Activated B cell treated with CpG ODN at 0.5 μM for 24 hours (primary cell): ENCODE measurements around the gene VTI1A. TPM values are rescaled to one million over a fixed set of nuclear protein-coding genes. Genes with fewer than 3 reads are reported as not detected.

Source experiments
- ATAC-seq: fragments of 200-7000 bp; cut with Tn5 transposase; one replicate; pipeline ENCODE4 v1.10.0; 2021; ENCODE audit warnings: low read depth, mild to moderate bottlenecking, moderate library complexity
- CTCF ChIA-PET: fragments of 350-600 bp; sonication (Branson Sonifier 250); formaldehyde crosslinking; loops from one replicate; lab custom pipeline; 2021; ENCODE audit warnings: antibody characterized with exemption; lab: Charles Lee
- POLR2A ChIA-PET: fragments of 350-600 bp; sonication (Branson Sonifier 250); formaldehyde crosslinking; loops from one replicate; lab custom pipeline; 2021; ENCODE audit warnings: antibody characterized with exemption; lab: Charles Lee
- DNase-seq: peaks from one replicate; pipeline ENCODE4 v3.0.0; 2022
- H3K27ac Mint-ChIP-seq: one replicate; pipeline ENCODE4 v1.8.0; 2020; ENCODE audit warnings: mixed read lengths
- H3K27me3 Mint-ChIP-seq: one replicate; pipeline ENCODE4 v1.8.0; 2021; ENCODE audit warnings: mixed read lengths
- H3K36me3 Mint-ChIP-seq: one replicate; pipeline ENCODE4 v1.8.0; 2021; ENCODE audit warnings: low read depth, mixed read lengths
- H3K4me1 Mint-ChIP-seq: one replicate; pipeline ENCODE4 v1.8.0; 2021; ENCODE audit warnings: mixed read lengths
- H3K4me3 Mint-ChIP-seq: one replicate; pipeline ENCODE4 v1.8.0; 2020; ENCODE audit warnings: mild to moderate bottlenecking, mixed read lengths
- H3K9me3 Mint-ChIP-seq: one replicate; pipeline ENCODE4 v1.8.0; 2020; ENCODE audit warnings: mixed read lengths
- CTCF ChIP-seq: fragments of 200-600 bp; IDR thresholded peaks from one replicate; pipeline ENCODE4 v1.8.0; 2022; ENCODE audit warnings: antibody characterized with exemption, mild to moderate bottlenecking
- intact Hi-C: fragments of 100-400 bp; cut with micrococcal nuclease; formaldehyde crosslinking; loops from one replicate; pipeline ENCODE4 v1.15.1; 2024
- total RNA-seq: library from RNA; stranded (reverse); gene quantifications from 2 replicates; pipeline ENCODE4 v1.2.3, GENCODE V29; 2022

The VTI1A gene
- total RNA-seq, 1 donor from 2014 or later = 74.0 TPM

- ChIA-PET CTCF (no interaction called here), POLR2A (no interaction called here)
- TF ChIP-seq CTCF = no peak
- H3K36me3 Mint-ChIP-seq = peaks cover 22% of the 10 kb centered on the region
- DNase-seq (no peak), ATAC-seq (no peak)
- no peaks in the 10 kb centered on the region for H3K4me1 Mint-ChIP-seq
- intact Hi-C loops = no loop called here
- no peaks in the 10 kb centered on the region for H3K27me3 Mint-ChIP-seq
- no peak overlapping the region for H3K4me3 Mint-ChIP-seq
- no peak overlapping the region for H3K27ac Mint-ChIP-seq
- H3K9me3 Mint-ChIP-seq = peaks cover 2% of the 10 kb centered on the region
Observed at GRCh38 chr10:112510384-112510783, 63.4 kb downstream of the VTI1A start.

- Mint-ChIP-seq H3K4me1 (no peaks in the 10 kb centered on the region), H3K36me3 (peaks cover 20% of the 10 kb centered on the region), H3K9me3 (peaks cover 2% of the 10 kb centered on the region), H3K4me3 (no peak overlapping the region), H3K27me3 (no peaks in the 10 kb centered on the region), H3K27ac (no peak overlapping the region)
- no peak for ATAC-seq
- POLR2A ChIA-PET = no interaction called here
- TF ChIP-seq CTCF = no peak
- intact Hi-C loops = no loop called here
- CTCF ChIA-PET = no interaction called here
- no peak for DNase-seq
Observed at GRCh38 chr10:112512294-112512693, 65.3 kb downstream of the VTI1A start.

- DNase-seq = no peak
- no peaks in the 10 kb centered on the region for H3K4me1 Mint-ChIP-seq
- intact Hi-C loops = no loop called here
- H3K27me3 Mint-ChIP-seq = no peaks in the 10 kb centered on the region
- no peak for ATAC-seq
- no peak for TF ChIP-seq CTCF
- H3K9me3 Mint-ChIP-seq = peaks cover 2% of the 10 kb centered on the region
- H3K27ac Mint-ChIP-seq = no peak overlapping the region
- POLR2A ChIA-PET = no interaction called here
- peaks cover 9% of the 10 kb centered on the region for H3K36me3 Mint-ChIP-seq
- no peak overlapping the region for H3K4me3 Mint-ChIP-seq
- CTCF ChIA-PET = no interaction called here
Observed at GRCh38 chr10:112515126-112515525, 68.1 kb downstream of the VTI1A start.

- Mint-ChIP-seq H3K4me1 (no peaks in the 10 kb centered on the region), H3K4me3 (no peak overlapping the region), H3K27me3 (no peaks in the 10 kb centered on the region), H3K27ac (no peak overlapping the region), H3K9me3 (peaks cover 2% of the 10 kb centered on the region), H3K36me3 (peaks cover 8% of the 10 kb centered on the region)
- CTCF ChIA-PET = no interaction called here
- DNase-seq = no peak
- POLR2A ChIA-PET = no interaction called here
- no peak for TF ChIP-seq CTCF
- no peak for ATAC-seq
- intact Hi-C loops = no loop called here
Observed at GRCh38 chr10:112515852-112516251, 68.8 kb downstream of the VTI1A start.

- DNase-seq = no peak
- Mint-ChIP-seq H3K27me3 (no peaks in the 10 kb centered on the region), H3K27ac (no peak overlapping the region), H3K4me1 (no peaks in the 10 kb centered on the region), H3K4me3 (no peak overlapping the region), H3K9me3 (peaks cover 2% of the 10 kb centered on the region), H3K36me3 (peaks cover 3% of the 10 kb centered on the region)
- ATAC-seq = no peak
- ChIA-PET CTCF (no interaction called here), POLR2A (no interaction called here)
- no peak for TF ChIP-seq CTCF
- intact Hi-C loops = no loop called here
Observed at GRCh38 chr10:112517451-112517862, 70.4 kb downstream of the VTI1A start.
